DOHH2 (cell line): ENCODE data around the gene NFATC3.
"Not testable (repeated sequence)": the region's sequence is repeated elsewhere in the genome, so short reads cannot be mapped to it uniquely, and the experiment has no call there.

Experiments
- H3F3A ChIP-seq: fragments of 200-600 bp; sonication (generic), shearing (Covaris generic); 2 replicates; pipeline ENCODE4 v1.6.0; 2016; ENCODE audit warnings: antibody characterized with exemption, mild to moderate bottlenecking; ENCODE audit not compliant: control insufficient read depth, insufficient read depth
- H3K27ac ChIP-seq: fragments of 200-600 bp; sonication (generic); 2 replicates; pipeline ENCODE4 v1.5.1; 2014; ENCODE audit warnings: low read depth, mild to moderate bottlenecking, low read length, moderate library complexity
- H3K27me3 ChIP-seq: fragments of 200-600 bp; sonication (generic); 2 replicates; pipeline ENCODE4 v1.6.1; 2014; ENCODE audit warnings: mild to moderate bottlenecking, low read length, mixed read lengths; ENCODE audit not compliant: control insufficient read depth
- H3K36me3 ChIP-seq: fragments of 200-600 bp; sonication (generic); 2 replicates; pipeline ENCODE4 v1.6.1; 2014; ENCODE audit warnings: mild to moderate bottlenecking, low read length, moderate library complexity, mixed read lengths; ENCODE audit not compliant: control insufficient read depth
- H3K4me1 ChIP-seq: fragments of 200-600 bp; sonication (generic); 2 replicates; pipeline ENCODE4 v1.6.1; 2014; ENCODE audit warnings: mild to moderate bottlenecking, low read length, mixed read lengths; ENCODE audit not compliant: control insufficient read depth
- H3K4me2 ChIP-seq: fragments of 200-600 bp; sonication (generic); 2 replicates; pipeline ENCODE4 v1.6.0; 2014; ENCODE audit warnings: mild to moderate bottlenecking, low read length, moderate library complexity
- H3K4me3 ChIP-seq: fragments of 200-600 bp; sonication (generic); 2 replicates; pipeline ENCODE4 v1.5.1; 2014; ENCODE audit warnings: mild to moderate bottlenecking, low read length, mixed read lengths
- H3K79me2 ChIP-seq: fragments of 200-600 bp; sonication (generic); 2 replicates; pipeline ENCODE4 v1.6.1; 2014; ENCODE audit warnings: mild to moderate bottlenecking, low read length, mixed read lengths; ENCODE audit not compliant: control insufficient read depth
- H3K9me2 ChIP-seq: fragments of 200-600 bp; sonication (generic); replicated peaks from 2 replicates; pipeline ENCODE4 v1.6.1; 2014; ENCODE audit warnings: mild to moderate bottlenecking, low read length, mixed read lengths; ENCODE audit not compliant: control insufficient read depth
- H3K9me3 ChIP-seq: fragments of 200-600 bp; sonication (generic); 2 replicates; pipeline ENCODE4 v1.6.1; 2014; ENCODE audit warnings: antibody characterized with exemption, low read length, mixed read lengths; ENCODE audit not compliant: control insufficient read depth, insufficient read depth
- H4K20me1 ChIP-seq: fragments of 200-600 bp; sonication (generic); 2 replicates; pipeline ENCODE4 v1.6.0; 2014; ENCODE audit warnings: low read depth, mild to moderate bottlenecking, antibody characterized with exemption, low read length, moderate library complexity; ENCODE audit not compliant: control insufficient read depth, insufficient read depth
- EZH2phosphoT487 ChIP-seq: fragments of 200-600 bp; sonication (generic); IDR thresholded peaks from 2 replicates; pipeline ENCODE4 v1.6.1; 2017; ENCODE audit warnings: borderline replicate concordance, mild to moderate bottlenecking, antibody characterized with exemption, low read length, moderate library complexity, mixed read lengths
- TF ChIP-seq, protein P1 (sequence below): fragments of 200-600 bp; sonication (generic); IDR thresholded peaks from one replicate; pipeline ENCODE4 v1.5.1; 2014; ENCODE audit warnings: antibody characterized with exemption, mild to moderate bottlenecking, low read depth, low read length; ENCODE audit not compliant: poor library complexity, severe bottlenecking

The NFATC3 gene

DNA sequence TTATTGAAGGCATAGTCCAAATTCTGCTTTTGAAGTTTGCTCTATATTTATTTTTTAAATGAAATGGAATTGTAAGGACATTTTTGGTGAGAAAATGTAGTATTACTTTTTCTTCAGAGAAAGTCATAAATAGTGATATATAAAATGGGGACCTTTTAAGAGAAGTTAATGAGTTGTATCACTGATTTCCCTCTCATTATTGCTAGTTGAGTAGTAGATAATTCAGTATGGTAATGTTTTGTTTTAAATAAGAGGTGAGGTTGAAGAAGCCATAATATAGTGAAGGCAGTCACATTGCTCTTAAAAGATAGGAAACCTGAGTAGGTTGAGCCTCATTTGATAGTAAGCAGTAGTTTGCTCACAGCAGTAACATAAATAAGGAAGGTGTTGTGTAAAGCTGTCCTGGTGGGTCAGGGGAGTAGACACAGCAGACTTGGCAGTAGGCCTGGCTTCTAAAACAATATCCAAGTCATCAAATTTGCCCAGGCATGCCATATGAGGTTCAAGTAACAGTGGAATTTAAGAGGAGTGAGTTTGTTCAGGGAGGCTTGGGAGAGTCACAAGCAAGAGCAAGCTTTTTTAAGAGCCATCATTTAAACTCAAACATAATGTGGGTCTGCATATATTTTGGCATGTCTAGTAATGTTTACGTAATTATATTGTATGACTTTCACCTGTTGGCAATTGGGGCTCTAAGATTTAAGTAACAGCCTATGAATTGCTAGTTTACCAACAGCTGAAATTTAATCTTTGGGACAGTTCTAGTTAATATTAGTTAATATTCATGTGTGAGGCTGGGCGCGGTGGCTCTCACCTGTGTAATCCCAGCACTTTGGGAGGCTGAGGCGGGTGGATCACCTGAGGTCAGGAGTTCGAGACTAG, 6.5 kb downstream of the NFATC3 start:
- H3K27ac ChIP-seq: no peak overlapping the region
- no peak for TF ChIP-seq EZH2phosphoT487
- TF ChIP-seq, protein P1, sequence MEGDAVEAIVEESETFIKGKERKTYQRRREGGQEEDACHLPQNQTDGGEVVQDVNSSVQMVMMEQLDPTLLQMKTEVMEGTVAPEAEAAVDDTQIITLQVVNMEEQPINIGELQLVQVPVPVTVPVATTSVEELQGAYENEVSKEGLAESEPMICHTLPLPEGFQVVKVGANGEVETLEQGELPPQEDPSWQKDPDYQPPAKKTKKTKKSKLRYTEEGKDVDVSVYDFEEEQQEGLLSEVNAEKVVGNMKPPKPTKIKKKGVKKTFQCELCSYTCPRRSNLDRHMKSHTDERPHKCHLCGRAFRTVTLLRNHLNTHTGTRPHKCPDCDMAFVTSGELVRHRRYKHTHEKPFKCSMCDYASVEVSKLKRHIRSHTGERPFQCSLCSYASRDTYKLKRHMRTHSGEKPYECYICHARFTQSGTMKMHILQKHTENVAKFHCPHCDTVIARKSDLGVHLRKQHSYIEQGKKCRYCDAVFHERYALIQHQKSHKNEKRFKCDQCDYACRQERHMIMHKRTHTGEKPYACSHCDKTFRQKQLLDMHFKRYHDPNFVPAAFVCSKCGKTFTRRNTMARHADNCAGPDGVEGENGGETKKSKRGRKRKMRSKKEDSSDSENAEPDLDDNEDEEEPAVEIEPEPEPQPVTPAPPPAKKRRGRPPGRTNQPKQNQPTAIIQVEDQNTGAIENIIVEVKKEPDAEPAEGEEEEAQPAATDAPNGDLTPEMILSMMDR: no peak
- H3K9me2 ChIP-seq: no peaks in the 10 kb centered on the region
- no peaks in the 10 kb centered on the region for H3K9me3 ChIP-seq
- no peaks in the 10 kb centered on the region for H3K27me3 ChIP-seq
- no peaks in the 10 kb centered on the region for H3K36me3 ChIP-seq
- no peak overlapping the region for H3K4me3 ChIP-seq
- H3K4me1 ChIP-seq: peaks cover 67% of the 10 kb centered on the region
- H3K4me2 ChIP-seq: peak overlapping the region; percentile 71
- peaks cover 17% of the 10 kb centered on the region for H3F3A ChIP-seq
- H3K79me2 ChIP-seq: peaks cover 99% of the 10 kb centered on the region
- H4K20me1 ChIP-seq: peaks cover 27% of the 10 kb centered on the region

DNA sequence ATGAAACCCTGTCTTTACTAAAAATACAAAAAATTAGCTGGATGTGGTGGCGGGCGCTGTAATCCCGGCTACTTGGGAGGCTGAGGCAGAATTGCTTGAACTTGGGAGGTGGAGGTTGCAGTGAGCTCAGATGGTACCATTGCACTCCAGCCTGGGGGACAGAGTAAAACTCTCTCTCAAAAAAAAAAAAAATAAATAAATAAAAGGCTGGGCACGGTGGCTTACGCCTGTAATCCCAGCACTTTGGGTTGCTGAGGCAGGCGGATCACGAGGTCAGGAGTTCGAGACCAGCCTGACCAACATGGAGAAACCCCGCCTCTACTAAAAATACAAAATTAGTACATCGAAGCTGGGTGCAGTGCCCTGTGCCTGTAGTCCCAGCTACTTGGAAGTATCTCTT, 7.1 kb downstream of the NFATC3 start:
- H3K79me2 ChIP-seq: peaks cover 99% of the 10 kb centered on the region
- not testable (repeated sequence) for H3K4me3 ChIP-seq, H3K36me3 ChIP-seq, H3K4me2 ChIP-seq, H3K27me3 ChIP-seq, H3K27ac ChIP-seq, H3K9me2 ChIP-seq, H3K9me3 ChIP-seq
- H3F3A ChIP-seq: peaks cover 15% of the 10 kb centered on the region
- peaks cover 33% of the 10 kb centered on the region for H4K20me1 ChIP-seq
- H3K4me1 ChIP-seq: peaks cover 67% of the 10 kb centered on the region

DNA sequence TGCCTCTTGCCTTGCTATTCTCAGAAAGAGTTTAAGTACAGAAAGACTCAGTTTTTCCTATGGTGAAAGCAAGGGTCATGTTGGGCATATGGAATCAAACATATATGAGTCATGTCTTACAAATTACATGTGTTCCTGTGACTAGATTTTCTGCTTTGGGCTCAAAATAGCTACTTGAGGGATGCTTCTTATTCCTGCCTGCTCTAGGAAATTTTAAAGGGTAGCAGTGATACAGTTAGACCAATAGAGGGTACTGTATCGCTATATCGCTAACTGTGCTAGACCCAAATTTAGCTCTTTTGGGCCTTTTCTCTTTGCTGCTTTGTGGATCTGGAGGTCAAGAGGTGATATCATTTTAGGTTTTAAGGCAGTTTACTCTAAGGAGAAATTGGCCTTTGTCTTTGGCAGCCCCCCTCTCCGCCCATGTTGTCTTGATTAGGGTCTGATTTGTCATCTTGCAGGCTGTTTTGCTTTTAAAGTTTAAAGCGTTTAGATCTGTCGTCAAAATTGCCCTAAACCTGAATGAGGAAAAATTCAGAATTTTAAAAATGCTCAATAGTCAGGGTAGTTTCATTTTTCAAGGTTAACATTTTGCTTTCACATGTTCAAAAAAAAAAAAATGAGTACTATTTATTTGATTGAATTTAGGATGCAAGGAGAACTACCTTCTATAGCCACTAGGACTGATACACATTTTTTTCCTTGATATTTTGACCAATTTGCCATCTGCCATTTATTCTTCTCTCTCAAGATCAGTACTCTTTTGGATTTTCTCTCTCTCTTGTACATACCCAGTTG, 8.8 kb downstream of the NFATC3 start:
- Histone ChIP-seq H3K9me3 (no peaks in the 10 kb centered on the region), H3K4me3 (no peak overlapping the region)

More for the DNA sequence above, 8.8 kb downstream of the NFATC3 start:
- Histone ChIP-seq H4K20me1 (peaks cover 35% of the 10 kb centered on the region), H3K9me2 (no peaks in the 10 kb centered on the region), H3F3A (peaks cover 18% of the 10 kb centered on the region), H3K27me3 (no peaks in the 10 kb centered on the region), H3K79me2 (peaks cover 99% of the 10 kb centered on the region), H3K36me3 (no peaks in the 10 kb centered on the region; the same call in 1 of the 2 replicates), H3K27ac (no peak overlapping the region), H3K4me1 (peaks cover 54% of the 10 kb centered on the region), H3K4me2 (peak overlapping the region; percentile 35)
- TF ChIP-seq EZH2phosphoT487: no peak
- TF ChIP-seq, protein P1: peak; percentile 66
